ENCODE measurements around the gene SIAH1. TPM values are rescaled to one million over a fixed set of nuclear protein-coding genes. Genes with fewer than 3 reads are reported as not detected.

The SIAH1 gene
- total RNA-seq, 1 donor from 2014 or later: 34.5 TPM

- no peak for DNase-seq (ENCODE audit: low spot score)
- H3K9me3 Mint-ChIP-seq (ENCODE audit: low read depth): no peaks in the 10 kb centered on the region
- TF ChIP-seq CTCF (IDR thresholded peaks at IDR 0.05): no peak
- no peak overlapping the region for H3K27ac Mint-ChIP-seq (ENCODE audit: unreplicated experiment)
- H3K36me3 Mint-ChIP-seq (ENCODE audit: low read depth): peaks cover 8% of the 10 kb centered on the region
- H3K27me3 Mint-ChIP-seq (ENCODE audit: low read depth): no peaks in the 10 kb centered on the region
- H3K4me3 Mint-ChIP-seq (ENCODE audit: unreplicated experiment): no peak overlapping the region
- peaks cover 25% of the 10 kb centered on the region for H3K4me1 Mint-ChIP-seq (ENCODE audit: low read depth)
These were observed 56.1 kb downstream of the SIAH1 start for GRCh38 chr16:48329138-48329537.

- no peak overlapping the region for H3K27ac Mint-ChIP-seq (ENCODE audit: unreplicated experiment)
- no peak for DNase-seq (ENCODE audit: low spot score)
- H3K4me3 Mint-ChIP-seq (ENCODE audit: unreplicated experiment): no peak overlapping the region
- H3K4me1 Mint-ChIP-seq (ENCODE audit: low read depth): peaks cover 37% of the 10 kb centered on the region
- TF ChIP-seq CTCF (IDR thresholded peaks at IDR 0.05): no peak
- H3K27me3 Mint-ChIP-seq (ENCODE audit: low read depth): no peaks in the 10 kb centered on the region
- no peaks in the 10 kb centered on the region for H3K9me3 Mint-ChIP-seq (ENCODE audit: low read depth)
- peaks cover 3% of the 10 kb centered on the region for H3K36me3 Mint-ChIP-seq (ENCODE audit: low read depth)
These were observed 58.3 kb downstream of the SIAH1 start for GRCh38 chr16:48326915-48327314.

- DNase-seq (ENCODE audit: low spot score): no peak
- no peak for TF ChIP-seq CTCF (IDR thresholded peaks at IDR 0.05)
- peak overlapping the region; percentile 84 for H3K27ac Mint-ChIP-seq (ENCODE audit: unreplicated experiment)
- H3K4me1 Mint-ChIP-seq (ENCODE audit: low read depth): peaks cover 24% of the 10 kb centered on the region
- no peak overlapping the region for H3K4me3 Mint-ChIP-seq (ENCODE audit: unreplicated experiment)
- no peaks in the 10 kb centered on the region for H3K27me3 Mint-ChIP-seq (ENCODE audit: low read depth)
- H3K9me3 Mint-ChIP-seq (ENCODE audit: low read depth): no peaks in the 10 kb centered on the region
- peaks cover 3% of the 10 kb centered on the region for H3K36me3 Mint-ChIP-seq (ENCODE audit: low read depth)
These were observed 61.1 kb downstream of the SIAH1 start for GRCh38 chr16:48323783-48324775.

GRCh38 chr16:48321317-48322036, 63.7 kb downstream of the SIAH1 start:
- no peak overlapping the region for H3K4me3 Mint-ChIP-seq (ENCODE audit: unreplicated experiment)
- DNase-seq (ENCODE audit: low spot score): no peak
- TF ChIP-seq CTCF (IDR thresholded peaks at IDR 0.05): no peak
- H3K27ac Mint-ChIP-seq (ENCODE audit: unreplicated experiment): no peak overlapping the region
- no peaks in the 10 kb centered on the region for H3K27me3 Mint-ChIP-seq (ENCODE audit: low read depth)
- H3K36me3 Mint-ChIP-seq (ENCODE audit: low read depth): peaks cover 6% of the 10 kb centered on the region
- H3K4me1 Mint-ChIP-seq (ENCODE audit: low read depth): peaks cover 50% of the 10 kb centered on the region
- no peaks in the 10 kb centered on the region for H3K9me3 Mint-ChIP-seq (ENCODE audit: low read depth)

GRCh38 chr16:48318630-48319029, 66.6 kb downstream of the SIAH1 start:
- peak overlapping the region; percentile 71 for H3K27ac Mint-ChIP-seq (ENCODE audit: unreplicated experiment)

More at GRCh38 chr16:48318630-48319029, 66.6 kb downstream of the SIAH1 start:
- Mint-ChIP-seq H3K9me3 (ENCODE audit: low read depth) (peaks cover 6% of the 10 kb centered on the region), H3K36me3 (ENCODE audit: low read depth) (peaks cover 10% of the 10 kb centered on the region), H3K4me1 (ENCODE audit: low read depth) (peaks cover 43% of the 10 kb centered on the region), H3K4me3 (ENCODE audit: unreplicated experiment) (no peak overlapping the region), H3K27me3 (ENCODE audit: low read depth) (no peaks in the 10 kb centered on the region)
- no peak for DNase-seq (ENCODE audit: low spot score)
- no peak for TF ChIP-seq CTCF (IDR thresholded peaks at IDR 0.05)
